SK-N-SH (cell line): ENCODE measurements around the gene ZNF277. TPM values are rescaled to one million over a fixed set of nuclear protein-coding genes. Genes with fewer than 3 reads are reported as not detected.

Experiments used
- CTCF ChIA-PET: fragments of 300-600, 350-600 bp; formaldehyde crosslinking; extraction: SDS; loops from one replicate; lab custom pipeline; 2021; lab: Yijun Ruan, JAX
- POLR2A ChIA-PET: fragments of 350-600 bp; sonication (Branson Sonifier 250); formaldehyde crosslinking; extraction: SDS; loops from one replicate; lab custom pipeline; 2020; ENCODE audit warnings: antibody characterized with exemption, inconsistent platforms; lab: Yijun Ruan, JAX
- DNase-seq: peaks from one replicate; pipeline ENCODE4 v3.0.0; 2012
- H2AFZ ChIP-seq: fragments of 200-600 bp; sonication (generic); 2 replicates; pipeline ENCODE4 v1.8.1; 2016; ENCODE audit warnings: antibody characterized with exemption, mild to moderate bottlenecking, low read depth
- H3F3A ChIP-seq: fragments of 200-600 bp; sonication (generic); replicated peaks from 2 replicates; pipeline ENCODE3; 2016; ENCODE audit warnings: antibody characterized with exemption, mild to moderate bottlenecking; ENCODE audit not compliant: insufficient read depth
- H3K27ac ChIP-seq, 2 experiments: fragments of 200-500 bp in 1 of 2; fragments of 200-600 bp in 1 of 2; sonication (Bioruptor generic) in 1 of 2; sonication (generic), shearing (Covaris generic) in 1 of 2; 2 replicates each; pipeline versions ENCODE4 v1.5.1 to v1.6.1; 2014 to 2016; ENCODE audit warnings: low read depth in 2 of 2, inconsistent platforms in 1 of 2, low read length in 1 of 2, mild to moderate bottlenecking in 1 of 2, mixed read lengths in 1 of 2
- H3K27me3 ChIP-seq: fragments of 200-600 bp; sonication (generic), shearing (Covaris generic); 2 replicates; pipeline ENCODE4 v1.6.1; 2016; ENCODE audit warnings: mixed run types; ENCODE audit not compliant: insufficient read depth
- H3K36me3 ChIP-seq, 2 experiments: fragments of 200-500 bp in 1 of 2; fragments of 200-600 bp in 1 of 2; sonication (Bioruptor generic) in 1 of 2; sonication (generic) in 1 of 2; replicated peaks in 1 of 2; 2 replicates each; pipeline versions ENCODE3 to v1.5.1; 2014 to 2016; ENCODE audit warnings: low read length in 1 of 2, mild to moderate bottlenecking in 1 of 2; ENCODE audit not compliant: insufficient read depth in 2 of 2, control insufficient read depth in 1 of 2
- H3K4me1 ChIP-seq, 2 experiments: fragments of 200-500 bp in 1 of 2; fragments of 200-600 bp in 1 of 2; sonication (Bioruptor generic) in 1 of 2; sonication (generic), shearing (Covaris generic) in 1 of 2; 2 replicates each; pipeline versions ENCODE4 v1.5.1 to v1.6.1; 2014 to 2016; ENCODE audit warnings: low read depth in 1 of 2, low read length in 1 of 2, mixed run types in 1 of 2; ENCODE audit not compliant: insufficient read depth in 2 of 2, control insufficient read depth in 1 of 2
- H3K4me2 ChIP-seq: fragments of 200-600 bp; sonication (generic), shearing (Covaris generic); 2 replicates; pipeline ENCODE4 v1.6.1; 2017; ENCODE audit warnings: mixed run types
- H3K4me3 ChIP-seq, 2 experiments: fragments of 200-500 bp in 1 of 2; fragments of 200-600 bp in 1 of 2; sonication (Bioruptor generic) in 1 of 2; sonication (generic), shearing (Covaris generic) in 1 of 2; 2 replicates each; pipeline versions ENCODE4 v1.5.1 to v1.8.1; 2014 to 2016; ENCODE audit warnings: low read depth in 2 of 2, inconsistent platforms in 1 of 2, low read length in 1 of 2, mild to moderate bottlenecking in 1 of 2, mixed read lengths in 1 of 2, moderate library complexity in 1 of 2
- H3K79me2 ChIP-seq: fragments of 200-600 bp; sonication (generic); 2 replicates; pipeline ENCODE4 v1.8.1; 2017; ENCODE audit warnings: mild to moderate bottlenecking; ENCODE audit not compliant: insufficient read depth
- H3K9ac ChIP-seq: fragments of 200-600 bp; sonication (generic); 2 replicates; pipeline ENCODE4 v1.6.1; 2017; ENCODE audit warnings: mixed run types
- H3K9me2 ChIP-seq: fragments of 200-600 bp; sonication (generic); 2 replicates; pipeline ENCODE4 v1.6.1; 2017; ENCODE audit warnings: mixed run types
- H3K9me3 ChIP-seq: fragments of 200-600 bp; sonication (generic); 2 replicates; pipeline ENCODE4 v1.6.1; 2017; ENCODE audit warnings: mixed run types, mild to moderate bottlenecking, moderate library complexity
- H4K20me1 ChIP-seq: fragments of 200-600 bp; sonication (generic); 2 replicates; pipeline ENCODE4 v1.6.1; 2017; ENCODE audit warnings: mild to moderate bottlenecking, mixed run types; ENCODE audit not compliant: insufficient read depth
- EP300 ChIP-seq, 2 experiments: IDR thresholded peaks; 2 replicates each; pipeline versions ENCODE4 v1.4.0 to v1.6.1; 2012; ENCODE audit warnings: borderline replicate concordance in 1 of 2, low read depth in 1 of 2, low read length in 1 of 2
- FOSL2 ChIP-seq: IDR thresholded peaks from 2 replicates; pipeline ENCODE4 v1.4.0; 2012; ENCODE audit warnings: low read depth, mild to moderate bottlenecking, moderate library complexity, borderline replicate concordance
- FOXJ3 ChIP-seq: sonication (generic); formaldehyde crosslinking; IDR thresholded peaks from 2 replicates; pipeline ENCODE4 v1.5.1; 2020; ENCODE audit warnings: mild to moderate bottlenecking, missing genetic modification reagents
- FOXM1 ChIP-seq: IDR thresholded peaks from 2 replicates; pipeline ENCODE4 v1.4.0; 2012; ENCODE audit warnings: low read depth, mild to moderate bottlenecking
- GATA2 ChIP-seq: sonication (generic); formaldehyde crosslinking; IDR thresholded peaks from 2 replicates; pipeline ENCODE4 v1.5.0; 2020; ENCODE audit warnings: mild to moderate bottlenecking, missing genetic modification reagents
- MEF2A ChIP-seq: IDR thresholded peaks from 2 replicates; pipeline ENCODE4 v1.4.0; 2012; ENCODE audit warnings: low read depth, borderline replicate concordance
- NFIC ChIP-seq: IDR thresholded peaks from 2 replicates; pipeline ENCODE4 v1.4.0; 2012; ENCODE audit warnings: borderline replicate concordance
- NRF1 ChIP-seq: IDR thresholded peaks from 2 replicates; pipeline ENCODE4 v1.6.1; 2012; ENCODE audit warnings: low read depth, mild to moderate bottlenecking, low read length
- POLR2AphosphoS5 ChIP-seq: IDR thresholded peaks from 2 replicates; pipeline ENCODE4 v1.6.1; 2012; ENCODE audit warnings: low read depth, low read length
- RCOR1 ChIP-seq: fragments of 150-350 bp; IDR thresholded peaks from 2 replicates; pipeline ENCODE4 v1.6.1; 2017; ENCODE audit warnings: antibody characterized with exemption, low read length
- RFX5 ChIP-seq: IDR thresholded peaks from 2 replicates; pipeline ENCODE4 v1.6.1; 2012; ENCODE audit warnings: mild to moderate bottlenecking, improper control_type of control experiment, low read length
- TCF12 ChIP-seq: IDR thresholded peaks from 2 replicates; pipeline ENCODE4 v1.4.0; 2012
- TEAD4 ChIP-seq: IDR thresholded peaks from 2 replicates; pipeline ENCODE4 v1.4.0; 2012; ENCODE audit warnings: mild to moderate bottlenecking, borderline replicate concordance; ENCODE audit not compliant: insufficient read depth
- USF1 ChIP-seq: IDR thresholded peaks from 2 replicates; pipeline ENCODE4 v1.4.0; 2012; ENCODE audit warnings: low read depth, borderline replicate concordance
- ZBTB33 ChIP-seq: IDR thresholded peaks from 2 replicates; pipeline ENCODE4 v1.4.0; 2012; ENCODE audit warnings: low read depth, borderline replicate concordance
- WGBS: methylation state at CpG from one replicate; pipeline ENCODE4 v1.1.6; 2017; ENCODE audit warnings: low lambda C conversion rate; 5-methylcytosine and 5-hydroxymethylcytosine counted together
- polyA plus RNA-seq, 3 experiments: library from polyadenylated mRNA; depleted of rRNA; stranded (reverse); fragments of >200 nt; gene quantifications; 2 replicates each; pipeline ENCODE4 v1.2.3, GENCODE V29; 2012
- TF ChIP-seq, protein P1 (sequence below): fragments of 200-600 bp; sonication (generic); IDR thresholded peaks from 2 replicates; pipeline ENCODE4 v1.6.1; 2017; ENCODE audit warnings: antibody characterized with exemption, mild to moderate bottlenecking, moderate library complexity
- TF ChIP-seq, protein P2 (sequence below): fragments of 150-350 bp; IDR thresholded peaks from 2 replicates; pipeline ENCODE4 v1.6.1; 2016; ENCODE audit warnings: mild to moderate bottlenecking, low read depth, low read length

ZNF277 gene
- polyA plus RNA-seq, 1 of the 3 experiments (the other 2 are of a cell fraction) = 11.5 TPM

GRCh38 chr7:112214883-112215282 is 8.4 kb downstream of the ZNF277 start:
- H2AFZ ChIP-seq = no peak overlapping the region
- peaks cover 4% of the 10 kb centered on the region for H3F3A ChIP-seq
- H3K27me3 ChIP-seq = no peaks in the 10 kb centered on the region
- ChIA-PET POLR2A (interaction anchor here (1.0 to 1.1 kb wide), 2 partner anchors 8 to 158 kb away, joined by 3 read pairs; partner anchors contain the start of genes DOCK4 and ZNF277), CTCF (interaction anchor here (0.7 to 1.3 kb wide), 4 partner anchors 8 to 462 kb away, joined by 3 to 6 read pairs (median 4); partner anchors contain the start of gene ZNF277)
- no peaks in the 10 kb centered on the region for H3K9me3 ChIP-seq
- peaks cover 0 to 5% of the 10 kb centered on the region in 2 experiments; a peak in 1 of 4 replicates for H3K4me1 ChIP-seq
- H3K9me2 ChIP-seq = no peaks in the 10 kb centered on the region
- H3K4me3 ChIP-seq = no peak overlapping the region
- H3K79me2 ChIP-seq = peaks cover 66% of the 10 kb centered on the region
- TF ChIP-seq, protein P1, sequence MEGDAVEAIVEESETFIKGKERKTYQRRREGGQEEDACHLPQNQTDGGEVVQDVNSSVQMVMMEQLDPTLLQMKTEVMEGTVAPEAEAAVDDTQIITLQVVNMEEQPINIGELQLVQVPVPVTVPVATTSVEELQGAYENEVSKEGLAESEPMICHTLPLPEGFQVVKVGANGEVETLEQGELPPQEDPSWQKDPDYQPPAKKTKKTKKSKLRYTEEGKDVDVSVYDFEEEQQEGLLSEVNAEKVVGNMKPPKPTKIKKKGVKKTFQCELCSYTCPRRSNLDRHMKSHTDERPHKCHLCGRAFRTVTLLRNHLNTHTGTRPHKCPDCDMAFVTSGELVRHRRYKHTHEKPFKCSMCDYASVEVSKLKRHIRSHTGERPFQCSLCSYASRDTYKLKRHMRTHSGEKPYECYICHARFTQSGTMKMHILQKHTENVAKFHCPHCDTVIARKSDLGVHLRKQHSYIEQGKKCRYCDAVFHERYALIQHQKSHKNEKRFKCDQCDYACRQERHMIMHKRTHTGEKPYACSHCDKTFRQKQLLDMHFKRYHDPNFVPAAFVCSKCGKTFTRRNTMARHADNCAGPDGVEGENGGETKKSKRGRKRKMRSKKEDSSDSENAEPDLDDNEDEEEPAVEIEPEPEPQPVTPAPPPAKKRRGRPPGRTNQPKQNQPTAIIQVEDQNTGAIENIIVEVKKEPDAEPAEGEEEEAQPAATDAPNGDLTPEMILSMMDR = peak; percentile 18
- TF ChIP-seq TEAD4 = no peak
- H3K27ac ChIP-seq = no peak overlapping the region
- 0 out of 2 replicates have a peak, but pooled peaks cover 15% of the 10 kb centered on the region for H4K20me1 ChIP-seq
- H3K4me2 ChIP-seq = no peak overlapping the region
- DNase-seq = no peak
- no peak overlapping the region for H3K9ac ChIP-seq
- H3K36me3 ChIP-seq = no peaks in the 10 kb centered on the region
- WGBS = 56% methylated on average over 2 of the region's 2 CpGs

GRCh38 chr7:112215787-112216186 is 9.3 kb downstream of the ZNF277 start:
- 96% methylated on average over 4 of the region's 4 CpGs for WGBS
- Histone ChIP-seq H3K9me2 (no peaks in the 10 kb centered on the region), H3K36me3 (no peaks in the 10 kb centered on the region), H3K4me3 (no peak overlapping the region), H3K9me3 (no peaks in the 10 kb centered on the region), H3K27ac (no peak overlapping the region), H3K27me3 (no peaks in the 10 kb centered on the region), H3F3A (peaks cover 4% of the 10 kb centered on the region), H2AFZ (no peak overlapping the region), H3K4me1 (peaks cover 0 to 5% of the 10 kb centered on the region in 2 experiments; a peak in 1 of 4 replicates), H4K20me1 (0 out of 2 replicates have a peak, but pooled peaks cover 15% of the 10 kb centered on the region), H3K9ac (no peak overlapping the region), H3K4me2 (no peak overlapping the region), H3K79me2 (peaks cover 58% of the 10 kb centered on the region)
- TF ChIP-seq RFX5 (no peak), GATA2 (no peak), FOSL2 (no peak), FOXJ3 (CRISPR knock-in tag) (no peak), USF1 (no peak), NRF1 (no peak), EP300 (IDR thresholded peaks at IDR 0.05; ENCODE audit: borderline replicate concordance in 1 of 2, low read depth in 1 of 2, low read length in 1 of 2) (no peak), MEF2A (no peak), FOXM1 (no peak), POLR2AphosphoS5 (no peak), NFIC (no peak), ZBTB33 (no peak), TCF12 (no peak), RCOR1 (no peak), TEAD4 (no peak)
- TF ChIP-seq, protein P2, sequence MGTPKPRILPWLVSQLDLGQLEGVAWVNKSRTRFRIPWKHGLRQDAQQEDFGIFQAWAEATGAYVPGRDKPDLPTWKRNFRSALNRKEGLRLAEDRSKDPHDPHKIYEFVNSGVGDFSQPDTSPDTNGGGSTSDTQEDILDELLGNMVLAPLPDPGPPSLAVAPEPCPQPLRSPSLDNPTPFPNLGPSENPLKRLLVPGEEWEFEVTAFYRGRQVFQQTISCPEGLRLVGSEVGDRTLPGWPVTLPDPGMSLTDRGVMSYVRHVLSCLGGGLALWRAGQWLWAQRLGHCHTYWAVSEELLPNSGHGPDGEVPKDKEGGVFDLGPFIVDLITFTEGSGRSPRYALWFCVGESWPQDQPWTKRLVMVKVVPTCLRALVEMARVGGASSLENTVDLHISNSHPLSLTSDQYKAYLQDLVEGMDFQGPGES = no peak
- TF ChIP-seq, protein P1 = no peak
- no peak for DNase-seq
- ChIA-PET CTCF (interaction anchor here (0.7 to 1.3 kb wide), 3 partner anchors 9 to 452 kb away, joined by 3 to 6 read pairs (median 3); partner anchors contain the start of gene ZNF277), POLR2A (interaction anchor here (1.1 to 1.6 kb wide), 2 partner anchors 9 to 159 kb away, joined by 3 read pairs; partner anchors contain the start of gene ZNF277)
